GM12891 (cell line): ENCODE results near the gene HSH2D.

Experiments used
- POLR2A ChIP-seq: IDR thresholded peaks from 2 replicates; pipeline ENCODE4 v1.6.1; 2011; ENCODE audit warnings: low read depth, low read length, control low read depth
- POLR2AphosphoS5 ChIP-seq: IDR thresholded peaks from 2 replicates; pipeline ENCODE4 v1.6.1; 2011; ENCODE audit warnings: low read depth, low read length, control low read depth

DNA sequence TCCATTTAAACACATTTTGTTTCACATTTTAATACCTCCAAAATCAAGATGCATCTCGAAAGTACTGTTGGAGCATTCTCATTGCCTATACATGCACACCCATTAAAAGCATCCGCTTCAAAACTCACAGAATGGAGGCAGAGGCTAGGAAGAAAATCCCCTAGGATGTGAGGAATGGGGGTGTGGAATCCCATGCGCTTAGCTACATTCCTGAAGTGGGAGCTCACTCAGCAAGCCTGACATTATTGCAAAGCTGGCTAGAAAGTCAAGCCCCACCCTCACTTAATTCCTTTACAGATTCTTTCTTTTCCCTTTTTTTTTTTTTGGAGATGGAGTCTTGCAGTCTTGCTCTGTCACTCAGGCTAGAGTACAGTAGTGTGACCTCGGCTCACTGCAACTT is 37.1 kb downstream of the HSH2D start:
- TF ChIP-seq POLR2A = no peak
- TF ChIP-seq POLR2AphosphoS5 = no peak
